Bronchial epithelial cell (primary cell): ENCODE measurements around the gene LCE4A. TPM values are rescaled to one million over a fixed set of nuclear protein-coding genes. Genes with fewer than 3 reads are reported as not detected.
A peak's percentile ranks its signal among the peaks of the same experiment; 100 is the strongest.
"Not testable (repeated sequence)": the region's sequence is repeated elsewhere in the genome, so short reads cannot be mapped to it uniquely, and the experiment has no call there.

Source experiments
- DNase-seq: peaks from one replicate; pipeline ENCODE4 v3.0.0-alpha.2; 2010; ENCODE audit warnings: low read depth
- FAIRE-seq: peaks from 2 replicates; lab custom pipeline; 2011; peaks lifted over from hg19 to GRCh38; lab: Jason Lieb, UNC
- H3K27me3 ChIP-seq: 2 replicates; pipeline ENCODE4 v1.5.1; 2011; ENCODE audit warnings: low read length; ENCODE audit not compliant: control insufficient read depth, insufficient read depth
- H3K36me3 ChIP-seq: 2 replicates; pipeline ENCODE4 v1.5.1; 2011; ENCODE audit warnings: low read length; ENCODE audit not compliant: control insufficient read depth, insufficient read depth
- H3K4me3 ChIP-seq: 2 replicates; pipeline ENCODE4 v1.5.1; 2011; ENCODE audit warnings: mild to moderate bottlenecking, low read depth, low read length, control low read depth
- total RNA-seq: library from RNA; depleted of rRNA; stranded (reverse); fragments of >200 nt; gene quantifications from 2 replicates; pipeline ENCODE4 v1.2.1, GENCODE V29; 2014
- TF ChIP-seq, protein P1 (sequence below): IDR thresholded peaks from 2 replicates; pipeline ENCODE4 v1.5.1; 2011; ENCODE audit warnings: mild to moderate bottlenecking, moderate library complexity, low read length, control low read depth, inconsistent platforms; ENCODE audit not compliant: insufficient read depth, severe bottlenecking

Gene LCE4A
- total RNA-seq, 1 donor from 2014 or later = not detected

DNA sequence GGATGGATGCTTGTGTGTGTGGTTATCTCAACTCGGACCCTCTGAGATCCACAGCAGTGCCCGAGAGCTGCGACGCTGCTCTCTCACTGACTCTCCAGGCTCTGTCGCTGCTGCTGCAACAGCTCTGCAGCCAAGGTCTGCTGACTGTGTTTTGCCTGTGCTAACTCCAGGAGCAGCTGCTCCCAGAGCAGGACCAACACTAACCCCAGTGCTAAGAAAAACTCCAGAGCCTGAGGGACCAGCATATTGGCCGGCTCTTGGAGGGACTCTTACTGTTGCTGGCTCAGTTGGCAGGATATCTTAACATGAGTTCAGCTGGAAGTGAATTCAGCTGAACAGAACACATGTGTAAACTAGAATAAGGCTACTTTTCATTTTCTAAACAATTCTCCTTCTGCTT lies 28.5 kb upstream of the LCE4A start:
- Histone ChIP-seq H3K4me3 (no peak overlapping the region), H3K36me3 (no peaks in the 10 kb centered on the region), H3K27me3 (peaks cover 21% of the 10 kb centered on the region)
- FAIRE-seq (no peak), DNase-seq (no peak)
- TF ChIP-seq, protein P1, sequence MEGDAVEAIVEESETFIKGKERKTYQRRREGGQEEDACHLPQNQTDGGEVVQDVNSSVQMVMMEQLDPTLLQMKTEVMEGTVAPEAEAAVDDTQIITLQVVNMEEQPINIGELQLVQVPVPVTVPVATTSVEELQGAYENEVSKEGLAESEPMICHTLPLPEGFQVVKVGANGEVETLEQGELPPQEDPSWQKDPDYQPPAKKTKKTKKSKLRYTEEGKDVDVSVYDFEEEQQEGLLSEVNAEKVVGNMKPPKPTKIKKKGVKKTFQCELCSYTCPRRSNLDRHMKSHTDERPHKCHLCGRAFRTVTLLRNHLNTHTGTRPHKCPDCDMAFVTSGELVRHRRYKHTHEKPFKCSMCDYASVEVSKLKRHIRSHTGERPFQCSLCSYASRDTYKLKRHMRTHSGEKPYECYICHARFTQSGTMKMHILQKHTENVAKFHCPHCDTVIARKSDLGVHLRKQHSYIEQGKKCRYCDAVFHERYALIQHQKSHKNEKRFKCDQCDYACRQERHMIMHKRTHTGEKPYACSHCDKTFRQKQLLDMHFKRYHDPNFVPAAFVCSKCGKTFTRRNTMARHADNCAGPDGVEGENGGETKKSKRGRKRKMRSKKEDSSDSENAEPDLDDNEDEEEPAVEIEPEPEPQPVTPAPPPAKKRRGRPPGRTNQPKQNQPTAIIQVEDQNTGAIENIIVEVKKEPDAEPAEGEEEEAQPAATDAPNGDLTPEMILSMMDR = no peak

DNA sequence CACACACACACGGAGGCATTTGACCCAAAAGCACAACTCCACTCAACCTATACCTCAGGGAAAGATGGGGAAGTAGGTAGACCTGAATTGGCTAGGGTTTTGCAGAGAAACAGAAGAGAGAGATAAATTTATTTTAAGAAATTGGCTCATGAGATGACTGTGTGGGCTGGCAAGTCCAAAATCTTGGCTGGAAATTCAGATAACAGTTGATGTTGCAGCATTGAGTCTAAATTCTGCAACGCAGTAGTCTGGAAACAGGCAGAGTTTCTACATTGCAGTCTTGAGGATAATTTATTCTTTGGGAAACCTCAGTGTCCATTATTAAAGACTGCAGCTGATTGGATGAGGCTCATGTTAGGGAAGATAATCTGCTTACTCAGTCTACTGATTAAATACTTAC lies 26.3 kb upstream of the LCE4A start:
- no peak for FAIRE-seq
- peaks cover 21% of the 10 kb centered on the region for H3K27me3 ChIP-seq
- TF ChIP-seq, protein P1 = no peak

DNA sequence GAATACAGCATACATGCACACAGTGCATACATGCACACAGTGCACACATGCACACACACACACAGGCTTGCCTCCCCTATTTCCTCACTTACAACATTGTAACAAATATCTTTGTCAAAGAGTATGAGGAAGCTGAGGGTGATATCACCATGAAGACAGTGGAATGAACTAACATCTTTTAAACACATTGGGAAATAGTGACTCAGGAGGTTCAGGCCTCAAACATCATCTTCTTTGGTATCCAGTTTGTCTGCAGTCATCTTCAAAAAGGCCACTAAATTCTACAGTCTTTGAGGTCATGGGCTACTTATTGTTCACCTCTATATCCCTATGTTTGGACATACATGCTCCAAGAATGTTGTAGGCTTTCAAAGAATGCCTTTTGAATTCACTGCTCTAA lies 24.1 kb upstream of the LCE4A start:
- H3K4me3 ChIP-seq = no peak overlapping the region
- H3K27me3 ChIP-seq = peaks cover 16% of the 10 kb centered on the region
- H3K36me3 ChIP-seq = no peaks in the 10 kb centered on the region
- TF ChIP-seq, protein P1 = no peak
- no peak for FAIRE-seq
- DNase-seq = peak; percentile 39

More for the DNA sequence above, 26.3 kb upstream of the LCE4A start:
- Histone ChIP-seq H3K36me3 (no peaks in the 10 kb centered on the region), H3K4me3 (no peak overlapping the region)
- no peak for DNase-seq

DNA sequence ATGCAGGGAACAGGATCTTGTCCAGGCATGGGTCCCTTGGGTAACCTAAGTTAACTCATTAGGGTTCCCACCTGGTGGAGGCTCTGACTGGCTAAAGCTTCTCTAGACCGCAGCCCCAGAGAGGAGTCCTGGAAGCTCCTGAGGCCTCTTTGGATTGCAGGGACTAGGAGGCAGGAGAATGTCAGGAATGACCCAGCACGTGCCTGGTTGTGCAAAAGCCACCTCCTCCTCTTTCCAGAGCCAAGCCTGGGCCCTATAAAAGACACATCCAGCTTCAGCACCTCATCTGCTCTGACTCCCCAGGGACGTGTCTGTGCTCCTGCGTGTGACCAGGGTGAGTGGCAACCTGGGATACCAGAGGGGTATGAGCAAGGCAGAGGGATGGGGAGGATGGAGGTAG lies 22.1 kb upstream of the LCE4A start, which contains the start of gene LCE2B:
Gene LCE2B (plus strand): TSS at position 301 of the 400 bp plus-strand sequence. CDS start 721 bp downstream, outside the sequence.
- not testable (repeated sequence) for H3K36me3 ChIP-seq, H3K4me3 ChIP-seq, DNase-seq, FAIRE-seq, H3K27me3 ChIP-seq

DNA sequence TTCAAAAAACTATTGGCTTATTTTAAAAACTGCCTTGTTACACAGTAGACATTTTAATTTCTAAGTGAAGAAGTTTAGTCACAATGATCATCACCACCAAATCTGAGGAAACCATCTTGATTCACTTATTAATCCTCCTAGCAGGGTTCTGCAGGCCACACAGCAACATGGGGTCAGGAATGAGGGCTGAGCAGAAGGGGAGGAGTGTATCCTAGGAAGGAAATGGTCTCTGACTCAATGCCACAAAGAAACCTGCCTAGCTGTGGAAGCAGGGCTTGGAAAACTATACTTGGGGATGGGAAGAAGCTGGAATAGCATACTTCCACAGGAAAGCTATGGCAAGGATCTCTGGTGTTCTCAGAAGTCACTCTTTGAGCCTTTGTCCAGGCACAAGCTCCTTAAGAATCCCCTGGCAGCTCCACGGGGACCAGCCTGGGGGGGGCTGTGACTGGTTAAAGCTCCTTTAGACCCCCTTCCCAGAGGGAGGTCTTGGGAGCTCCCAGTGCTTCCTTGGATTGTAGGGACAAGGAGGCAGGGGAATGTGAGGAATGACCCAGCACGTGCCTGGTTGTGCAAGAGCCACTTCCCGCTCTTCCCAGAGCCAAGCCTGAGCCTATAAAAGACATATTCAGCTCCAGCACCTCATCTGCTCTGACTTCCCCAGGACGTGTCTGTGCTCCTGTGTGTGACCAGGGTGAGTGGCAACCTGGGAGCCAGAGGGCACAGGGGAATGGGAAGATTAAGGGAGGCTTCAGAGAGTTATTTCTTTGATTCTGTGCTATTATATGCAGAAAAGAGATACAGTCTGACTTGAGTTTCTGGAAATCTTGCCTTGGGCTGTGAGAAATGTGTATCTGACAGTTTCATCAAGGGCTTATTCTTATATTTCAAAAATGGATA lies 10.0 kb upstream of the LCE4A start, which contains the start of gene LCE2A:
Gene LCE2A (plus strand): TSS at position 645 of the 900 bp plus-strand sequence. CDS start 557 bp downstream, outside the sequence.
- no peak within 1 kb of the TSS for H3K4me3 ChIP-seq
- no peaks in the 10 kb centered on the region for H3K36me3 ChIP-seq
- no peak for FAIRE-seq
- peak; percentile 30 for DNase-seq
- H3K27me3 ChIP-seq = peaks cover 4% of the 10 kb centered on the region
- TF ChIP-seq, protein P1 = no peak

DNA sequence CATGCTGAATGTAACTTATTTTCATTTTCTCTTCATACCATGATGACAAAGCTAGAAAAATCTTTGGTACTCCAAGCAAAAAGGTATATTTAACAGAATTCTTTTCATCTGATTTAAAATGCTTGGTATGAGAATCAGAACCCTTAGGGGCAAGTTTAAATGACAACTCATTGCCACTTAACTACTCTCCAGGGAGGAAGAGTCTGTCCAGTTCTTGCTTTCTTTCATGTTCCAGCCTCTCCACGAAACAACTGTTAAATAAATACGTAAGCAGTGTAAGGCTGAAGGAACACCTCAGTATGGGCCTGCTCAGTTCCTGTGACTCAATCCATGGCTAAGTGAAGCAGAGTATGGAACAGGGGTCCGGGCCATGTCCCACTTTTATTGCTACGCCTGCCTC lies 8.2 kb upstream of the LCE4A start:
- no peak for FAIRE-seq
- TF ChIP-seq, protein P1 = no peak

More for the DNA sequence above, 8.2 kb upstream of the LCE4A start:
- no peak for DNase-seq
- Histone ChIP-seq H3K4me3 (no peak overlapping the region), H3K36me3 (no peaks in the 10 kb centered on the region), H3K27me3 (peaks cover 4% of the 10 kb centered on the region)
